Transverse colon (tissue), 3 donors: ENCODE data around the gene MFAP3L.

Experiments
- CTCF ChIP-seq, 5 experiments: fragments of 200-600 bp in 3 of 5; fragments of 450-650 bp in 2 of 5; sonication (generic) in 3 of 5; IDR thresholded peaks; 1 replicate in 2 of 5; 2 replicates in 3 of 5; pipeline ENCODE4 v1.5.1; 2016 to 2017; ENCODE audit warnings: antibody characterized with exemption in 5 of 5, inconsistent platforms in 3 of 5, mild to moderate bottlenecking in 2 of 5, moderate library complexity in 1 of 5
- POLR2A ChIP-seq: fragments of 450-650 bp; IDR thresholded peaks from one replicate; pipeline ENCODE4 v1.6.1; 2016; ENCODE audit warnings: antibody characterized with exemption, mild to moderate bottlenecking, moderate library complexity

- TF ChIP-seq CTCF (IDR thresholded peaks at IDR 0.05) (no peak), POLR2A (no peak)
Measured at GRCh38 chr4:170038769-170039168, 12.6 kb upstream of the MFAP3L start.
